Brain microvascular endothelial cell (primary cell): ENCODE data around the gene PIEZO2.
A peak's percentile ranks its signal among the peaks of the same experiment; 100 is the strongest.

Experiments used
- DNase-seq: peaks from one replicate; pipeline ENCODE4 v3.0.0-alpha.2; 2020
- H3K27ac ChIP-seq: fragments of 250-450 bp; sonication (Bioruptor Pico); 2 replicates; pipeline ENCODE4 v1.5.1; 2020; ENCODE audit warnings: mild to moderate bottlenecking, moderate library complexity
- H3K27me3 ChIP-seq: fragments of 250-450 bp; sonication (Bioruptor Pico); replicated peaks from 2 replicates; pipeline ENCODE4 v1.5.1; 2020; ENCODE audit warnings: mild to moderate bottlenecking
- H3K36me3 ChIP-seq: fragments of 250-450 bp; sonication (Bioruptor Pico); replicated peaks from 2 replicates; pipeline ENCODE4 v1.5.1; 2020; ENCODE audit warnings: mild to moderate bottlenecking
- H3K4me3 ChIP-seq: 2 replicates; pipeline ENCODE4 v1.5.1; 2011; ENCODE audit warnings: low read depth, mild to moderate bottlenecking, control low read depth, low read length, moderate library complexity
- in situ Hi-C: cut with HindIII; loops from 2 replicates; pipeline ENCODE4 v1.10.0; 2017; ENCODE audit warnings: low sequenced_read_pairs, low pct_ligation_motif_present
- TF ChIP-seq, protein P1 (sequence below): IDR thresholded peaks from 2 replicates; pipeline ENCODE4 v1.5.1; 2011; ENCODE audit warnings: low read depth, mild to moderate bottlenecking, moderate library complexity, low read length, control low read depth, inconsistent platforms; ENCODE audit errors: missing control alignments

Gene PIEZO2

DNA sequence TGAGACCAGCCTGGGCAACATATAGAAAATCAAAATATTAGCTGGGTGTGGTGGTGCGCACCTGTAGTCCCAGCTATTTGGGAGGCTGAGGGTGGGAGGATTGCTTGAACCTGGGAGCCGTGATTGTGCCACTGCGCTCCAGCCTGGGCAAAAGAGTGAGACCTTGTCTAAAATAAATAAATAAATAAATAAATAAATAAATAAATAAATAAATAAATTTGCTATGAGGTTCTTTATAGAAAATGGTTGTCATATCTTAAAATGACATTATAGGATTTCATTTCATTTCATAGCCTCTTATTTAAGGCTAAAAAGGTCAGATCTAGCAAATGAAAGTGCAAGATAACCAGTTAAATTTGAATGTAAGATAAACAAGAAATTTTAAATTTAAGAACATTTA, 430.6 kb downstream of the PIEZO2 start:
- Histone ChIP-seq H3K4me3 (no peak overlapping the region), H3K36me3 (no peaks in the 10 kb centered on the region), H3K27ac (no peak overlapping the region), H3K27me3 (no peaks in the 10 kb centered on the region)
- DNase-seq = no peak
- TF ChIP-seq, protein P1, sequence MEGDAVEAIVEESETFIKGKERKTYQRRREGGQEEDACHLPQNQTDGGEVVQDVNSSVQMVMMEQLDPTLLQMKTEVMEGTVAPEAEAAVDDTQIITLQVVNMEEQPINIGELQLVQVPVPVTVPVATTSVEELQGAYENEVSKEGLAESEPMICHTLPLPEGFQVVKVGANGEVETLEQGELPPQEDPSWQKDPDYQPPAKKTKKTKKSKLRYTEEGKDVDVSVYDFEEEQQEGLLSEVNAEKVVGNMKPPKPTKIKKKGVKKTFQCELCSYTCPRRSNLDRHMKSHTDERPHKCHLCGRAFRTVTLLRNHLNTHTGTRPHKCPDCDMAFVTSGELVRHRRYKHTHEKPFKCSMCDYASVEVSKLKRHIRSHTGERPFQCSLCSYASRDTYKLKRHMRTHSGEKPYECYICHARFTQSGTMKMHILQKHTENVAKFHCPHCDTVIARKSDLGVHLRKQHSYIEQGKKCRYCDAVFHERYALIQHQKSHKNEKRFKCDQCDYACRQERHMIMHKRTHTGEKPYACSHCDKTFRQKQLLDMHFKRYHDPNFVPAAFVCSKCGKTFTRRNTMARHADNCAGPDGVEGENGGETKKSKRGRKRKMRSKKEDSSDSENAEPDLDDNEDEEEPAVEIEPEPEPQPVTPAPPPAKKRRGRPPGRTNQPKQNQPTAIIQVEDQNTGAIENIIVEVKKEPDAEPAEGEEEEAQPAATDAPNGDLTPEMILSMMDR = no peak
- in situ Hi-C loops = no loop called here

DNA sequence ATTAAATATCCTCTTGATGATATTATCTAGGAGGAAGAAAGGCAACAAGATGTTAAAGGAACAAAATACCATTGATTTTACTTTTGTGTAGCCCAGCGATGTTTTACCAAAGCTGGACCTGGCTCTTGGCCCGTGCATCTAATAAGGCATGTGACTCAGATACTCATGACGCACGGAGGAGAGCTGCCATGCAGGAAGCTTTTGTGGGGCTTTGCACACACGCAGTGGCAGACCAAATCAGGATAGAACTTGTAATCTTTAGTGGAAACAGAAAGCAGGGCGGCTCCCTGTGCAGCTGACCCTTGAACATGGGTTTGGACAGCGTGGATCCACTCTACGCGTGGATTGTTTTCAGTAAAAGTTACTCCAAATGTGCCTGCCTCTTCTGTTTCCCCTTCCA, 433.6 kb downstream of the PIEZO2 start:
- no peak overlapping the region for H3K27ac ChIP-seq

DNA sequence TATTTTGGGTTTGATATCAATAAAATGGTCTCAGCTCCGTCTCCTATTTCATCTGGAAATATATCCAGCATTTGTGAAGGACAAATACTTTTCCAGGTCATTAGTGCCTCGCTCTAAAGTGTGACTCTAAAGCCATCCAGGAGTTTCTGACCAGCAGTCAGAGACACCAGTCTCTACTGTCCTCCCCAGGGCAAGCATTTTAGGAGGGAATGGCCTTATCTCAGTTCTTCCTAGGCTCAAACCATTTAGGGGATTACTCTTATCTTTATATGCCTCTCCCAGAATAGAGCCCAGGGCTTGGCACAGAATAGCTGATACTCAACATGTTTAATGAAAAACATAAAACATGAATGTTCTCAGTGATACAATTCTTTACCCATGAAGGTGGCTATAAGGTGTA, 436.0 kb downstream of the PIEZO2 start:
- H3K27me3 ChIP-seq = no peaks in the 10 kb centered on the region
- H3K27ac ChIP-seq = no peak overlapping the region
- no peak overlapping the region for H3K4me3 ChIP-seq
- TF ChIP-seq, protein P1 = no peak
- in situ Hi-C loops = no loop called here
- DNase-seq = no peak
- H3K36me3 ChIP-seq = no peaks in the 10 kb centered on the region

More for the DNA sequence above, 433.6 kb downstream of the PIEZO2 start:
- Histone ChIP-seq H3K36me3 (no peaks in the 10 kb centered on the region), H3K27me3 (no peaks in the 10 kb centered on the region), H3K4me3 (no peak overlapping the region)
- in situ Hi-C loops = no loop called here
- TF ChIP-seq, protein P1 = no peak
- peak; percentile 20 for DNase-seq

DNA sequence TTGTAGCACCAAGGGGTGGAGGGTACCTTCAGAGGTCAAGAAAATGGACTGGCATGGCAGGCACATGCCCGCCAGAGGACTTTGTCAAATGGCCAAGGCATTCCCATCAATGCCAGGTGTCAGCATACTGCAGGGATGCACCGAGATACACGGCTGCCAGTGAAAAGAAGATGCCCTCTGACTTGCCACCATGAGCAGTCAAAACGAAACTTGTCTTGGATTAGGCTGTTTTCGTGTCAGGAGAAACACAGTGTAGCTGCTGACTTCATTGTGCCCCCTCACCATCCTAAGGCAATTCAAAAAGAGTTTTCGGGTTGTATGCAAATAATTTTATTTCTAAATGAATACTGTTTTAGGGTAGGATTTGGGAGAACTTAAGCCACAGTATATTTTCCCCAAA, 442.1 kb downstream of the PIEZO2 start:
- DNase-seq = no peak
- TF ChIP-seq, protein P1 = no peak
- in situ Hi-C loops = no loop called here
- Histone ChIP-seq H3K36me3 (no peaks in the 10 kb centered on the region), H3K4me3 (no peak overlapping the region), H3K27ac (no peak overlapping the region), H3K27me3 (no peaks in the 10 kb centered on the region)

DNA sequence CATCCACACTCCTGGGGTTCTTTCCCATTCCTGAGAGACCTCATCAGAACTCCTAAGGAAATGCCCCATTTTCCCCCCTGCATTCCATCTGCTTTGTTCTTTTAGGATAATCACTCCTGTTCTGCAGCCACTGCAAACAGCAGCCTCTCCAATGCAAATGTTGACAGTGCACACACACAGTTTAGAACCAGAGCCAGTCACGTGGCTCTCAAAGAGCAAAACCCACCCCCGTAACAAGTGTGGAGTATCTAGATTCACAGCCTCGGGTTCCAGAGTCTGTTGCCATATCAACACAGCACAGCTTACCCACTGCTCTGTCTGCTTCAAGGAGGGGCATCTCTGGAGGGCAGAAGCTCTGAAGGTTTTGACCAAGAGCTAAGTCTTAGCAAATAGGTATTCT, 443.6 kb downstream of the PIEZO2 start:
- Histone ChIP-seq H3K27ac (no peak overlapping the region), H3K36me3 (no peaks in the 10 kb centered on the region), H3K4me3 (no peak overlapping the region), H3K27me3 (no peaks in the 10 kb centered on the region)
- in situ Hi-C loops = no loop called here
- no peak for DNase-seq
- TF ChIP-seq, protein P1 = no peak

DNA sequence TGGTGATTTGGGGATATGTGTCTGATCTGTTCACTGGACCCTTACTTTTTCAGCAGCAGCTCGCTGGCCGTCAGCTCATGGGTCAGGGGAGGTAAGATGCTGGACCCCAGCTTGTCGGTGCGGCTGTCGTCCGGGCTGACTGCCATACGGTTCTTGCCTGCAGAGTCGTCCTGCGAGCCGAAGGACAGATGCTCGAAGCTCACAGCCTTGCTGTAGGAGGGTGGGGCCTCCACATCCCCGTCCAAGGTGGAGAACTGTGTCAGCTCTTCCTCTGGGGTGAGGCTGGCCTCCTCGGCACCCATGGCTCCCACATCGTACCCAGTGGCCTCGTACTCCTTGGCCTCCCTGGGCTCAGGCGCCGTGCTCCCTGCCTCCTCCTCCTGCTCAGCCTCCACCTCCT, 444.1 kb downstream of the PIEZO2 start:
- Histone ChIP-seq H3K4me3 (no peak overlapping the region), H3K27me3 (no peaks in the 10 kb centered on the region), H3K36me3 (no peaks in the 10 kb centered on the region), H3K27ac (no peak overlapping the region)
- TF ChIP-seq, protein P1 = no peak
- in situ Hi-C loops = no loop called here
- DNase-seq = no peak
